MCF 10A (cell line): ENCODE results near the gene ZNF544. TPM values are rescaled to one million over a fixed set of nuclear protein-coding genes. Genes with fewer than 3 reads are reported as not detected.

Experiments
- BruUV-seq: library from RNA; stranded (reverse); fragments of 400-500 nt; replicated peaks from 2 replicates; lab custom pipeline; 2021; lab: Mats Ljungman, UMichigan
- CTCF ChIA-PET: fragments of 300-600 bp; sonication (Branson Sonifier 250); formaldehyde crosslinking; extraction: SDS; loops from one replicate; lab custom pipeline; 2021; ENCODE audit warnings: antibody characterized with exemption, inconsistent platforms; lab: Yijun Ruan, JAX
- POLR2A ChIA-PET: fragments of 300-600, 350-650 bp; sonication (Branson Sonifier 250); formaldehyde crosslinking; extraction: SDS; loops from one replicate; lab custom pipeline; 2020; ENCODE audit warnings: antibody characterized with exemption, inconsistent platforms; lab: Yijun Ruan, JAX
- DNase-seq: peaks from one replicate; pipeline ENCODE4 v3.0.0-alpha.2; 2018; ENCODE audit not compliant: unreplicated experiment
- H3K27ac Mint-ChIP-seq: one replicate; pipeline ENCODE4 v1.8.0; 2022; ENCODE audit warnings: mild to moderate bottlenecking, low read depth, mixed read lengths; ENCODE audit not compliant: unreplicated experiment
- H3K27me3 Mint-ChIP-seq: one replicate; pipeline ENCODE4 v1.8.0; 2022; ENCODE audit warnings: mixed read lengths; ENCODE audit not compliant: insufficient read depth, unreplicated experiment
- H3K36me3 Mint-ChIP-seq: one replicate; pipeline ENCODE4 v1.8.0; 2022; ENCODE audit warnings: mild to moderate bottlenecking, moderate library complexity, mixed read lengths; ENCODE audit not compliant: insufficient read depth, unreplicated experiment
- H3K4me1 Mint-ChIP-seq: one replicate; pipeline ENCODE4 v1.8.0; 2022; ENCODE audit warnings: mixed read lengths; ENCODE audit not compliant: insufficient read depth, unreplicated experiment
- H3K4me3 Mint-ChIP-seq: one replicate; pipeline ENCODE4 v1.8.0; 2022; ENCODE audit warnings: mild to moderate bottlenecking, moderate library complexity, mixed read lengths; ENCODE audit not compliant: unreplicated experiment
- H3K9me3 Mint-ChIP-seq: one replicate; pipeline ENCODE4 v1.8.0; 2022; ENCODE audit warnings: mixed read lengths; ENCODE audit not compliant: unreplicated experiment
- intact Hi-C: fragments of 100-400 bp; cut with micrococcal nuclease; formaldehyde crosslinking; loops from 2 replicates; pipeline ENCODE4 v1.14.1; 2022
- total RNA-seq: library from RNA; stranded (reverse); gene quantifications from 2 replicates; pipeline ENCODE4 v1.2.3, GENCODE V29; 2022
- TF ChIP-seq, protein P1 (sequence below): fragments of 200-600 bp; IDR thresholded peaks from one replicate; pipeline ENCODE4 v1.8.0; 2022; ENCODE audit warnings: antibody characterized with exemption, mild to moderate bottlenecking; ENCODE audit not compliant: unreplicated experiment

ZNF544 gene
- total RNA-seq, 1 experiment from 2014 or later, result 42.3 TPM

GRCh38 chr19:58304255-58304654 is 75.5 kb downstream of the ZNF544 start:
- H3K4me3 Mint-ChIP-seq, result peak overlapping the region; percentile 96
- TF ChIP-seq, protein P1, sequence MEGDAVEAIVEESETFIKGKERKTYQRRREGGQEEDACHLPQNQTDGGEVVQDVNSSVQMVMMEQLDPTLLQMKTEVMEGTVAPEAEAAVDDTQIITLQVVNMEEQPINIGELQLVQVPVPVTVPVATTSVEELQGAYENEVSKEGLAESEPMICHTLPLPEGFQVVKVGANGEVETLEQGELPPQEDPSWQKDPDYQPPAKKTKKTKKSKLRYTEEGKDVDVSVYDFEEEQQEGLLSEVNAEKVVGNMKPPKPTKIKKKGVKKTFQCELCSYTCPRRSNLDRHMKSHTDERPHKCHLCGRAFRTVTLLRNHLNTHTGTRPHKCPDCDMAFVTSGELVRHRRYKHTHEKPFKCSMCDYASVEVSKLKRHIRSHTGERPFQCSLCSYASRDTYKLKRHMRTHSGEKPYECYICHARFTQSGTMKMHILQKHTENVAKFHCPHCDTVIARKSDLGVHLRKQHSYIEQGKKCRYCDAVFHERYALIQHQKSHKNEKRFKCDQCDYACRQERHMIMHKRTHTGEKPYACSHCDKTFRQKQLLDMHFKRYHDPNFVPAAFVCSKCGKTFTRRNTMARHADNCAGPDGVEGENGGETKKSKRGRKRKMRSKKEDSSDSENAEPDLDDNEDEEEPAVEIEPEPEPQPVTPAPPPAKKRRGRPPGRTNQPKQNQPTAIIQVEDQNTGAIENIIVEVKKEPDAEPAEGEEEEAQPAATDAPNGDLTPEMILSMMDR, result no peak
- DNase-seq, result no peak
- CTCF ChIA-PET, result interaction anchor here (0.5 to 1.4 kb wide), 2 partner anchors 13 to 158 kb away, joined by 3 to 5 read pairs; no protein-coding TSS in a partner anchor
- H3K27me3 Mint-ChIP-seq, result no peaks in the 10 kb centered on the region
- H3K36me3 Mint-ChIP-seq, result peaks cover 52% of the 10 kb centered on the region
- POLR2A ChIA-PET, result interaction anchor here (0.6 to 3.8 kb wide), 5 partner anchors 10 to 121 kb away, joined by 3 to 34 read pairs (median 3); partner anchors contain the start of gene ZSCAN22
- BruUV-seq, result no TSS peak
- intact Hi-C loops, result loop anchor here (2.0 kb wide), 1 partner anchor 75 kb away; the partner anchor contains the start of gene ZNF544
- peak overlapping the region; percentile 98 for H3K27ac Mint-ChIP-seq
- H3K9me3 Mint-ChIP-seq, result no peaks in the 10 kb centered on the region
- peaks cover 10% of the 10 kb centered on the region for H3K4me1 Mint-ChIP-seq

- POLR2A ChIA-PET, result interaction anchor here (0.5 to 3.8 kb wide), 15 partner anchors 8 to 213 kb away, joined by 3 to 34 read pairs (median 4); partner anchors contain the start of genes ZNF497, ZNF544, ZNF8 and ZSCAN22
- peaks cover 54% of the 10 kb centered on the region for H3K36me3 Mint-ChIP-seq
- TF ChIP-seq, protein P1, result no peak
- intact Hi-C loops, result loop anchor here (2.0 kb wide), 1 partner anchor 76 kb away; the partner anchor contains the start of gene ZNF544
- H3K4me3 Mint-ChIP-seq, result peak overlapping the region; percentile 96
- H3K9me3 Mint-ChIP-seq, result no peaks in the 10 kb centered on the region
- H3K27me3 Mint-ChIP-seq, result no peaks in the 10 kb centered on the region
- peak overlapping the region; percentile 98 for H3K27ac Mint-ChIP-seq
- peaks cover 10% of the 10 kb centered on the region for H3K4me1 Mint-ChIP-seq
- BruUV-seq, result no TSS peak
- CTCF ChIA-PET, result interaction anchor here (0.7 kb wide), 1 partner anchor 213 kb away, joined by 3 read pairs; no protein-coding TSS in a partner anchor
- DNase-seq, result no peak
These were observed 76.0 kb downstream of the ZNF544 start for GRCh38 chr19:58304748-58305064.

- intact Hi-C loops, result loop anchor here (2.0 kb wide), 1 partner anchor 76 kb away; the partner anchor contains the start of gene ZNF544
- Mint-ChIP-seq H3K4me3 (peak within 1 kb of the TSS; percentile 96), H3K9me3 (no peaks in the 10 kb centered on the region), H3K4me1 (peaks cover 10% of the 10 kb centered on the region), H3K27ac (peak within 1 kb of the TSS; percentile 98), H3K36me3 (peaks cover 53% of the 10 kb centered on the region), H3K27me3 (no peaks in the 10 kb centered on the region)
- ChIA-PET CTCF (interaction anchor here (0.6 to 1.6 kb wide), 4 partner anchors 9 to 213 kb away, joined by 3 to 5 read pairs (median 3); partner anchors contain the start of gene ZNF544), POLR2A (interaction anchor here (0.5 to 3.8 kb wide), 19 partner anchors 8 to 212 kb away, joined by 3 to 34 read pairs (median 4); partner anchors contain the start of genes ZNF497, ZNF544, ZNF8 and ZSCAN22)
- peak; percentile 97 for DNase-seq
- TF ChIP-seq, protein P1, result no peak
- no TSS peak for BruUV-seq
These were observed 76.6 kb downstream of the ZNF544 start, which contains the start of gene ERVK3-1 for GRCh38 chr19:58305065-58305931. ERVK3-1 (plus strand) TSS chr19:58305377; CDS start chr19:58312169, 6,792 bp downstream.
